Hepatocyte (in vitro differentiated cells): ENCODE data around the gene TLK2. TPM values are rescaled to one million over a fixed set of nuclear protein-coding genes. Genes with fewer than 3 reads are reported as not detected.

Experiments used
- DNase-seq: peaks from one replicate; pipeline ENCODE4 v3.0.0-alpha.2; 2016; ENCODE audit warnings: low spot score
- H2AFZ ChIP-seq: fragments of 200-600 bp; sonication (generic); 2 replicates; pipeline ENCODE4 v1.6.0; 2016; ENCODE audit warnings: antibody characterized with exemption, mild to moderate bottlenecking
- H3K27ac ChIP-seq: fragments of 200-600 bp; sonication (generic); 2 replicates; pipeline ENCODE4 v1.5.1; 2016; ENCODE audit warnings: mild to moderate bottlenecking
- H3K27me3 ChIP-seq: fragments of 200-600 bp; sonication (generic); 2 replicates; pipeline ENCODE4 v1.6.1; 2016
- H3K36me3 ChIP-seq: fragments of 200-600 bp; sonication (generic); replicated peaks from 2 replicates; pipeline ENCODE4 v1.5.1; 2016; ENCODE audit warnings: low read depth; ENCODE audit not compliant: insufficient read depth
- H3K4me1 ChIP-seq: fragments of 200-600 bp; sonication (generic); 2 replicates; pipeline ENCODE4 v1.5.1; 2016; ENCODE audit warnings: mild to moderate bottlenecking, moderate library complexity; ENCODE audit not compliant: insufficient read depth
- H3K4me2 ChIP-seq: fragments of 200-600 bp; sonication (generic); 2 replicates; pipeline ENCODE4 v1.6.0; 2016
- H3K4me3 ChIP-seq: fragments of 200-600 bp; sonication (generic); 2 replicates; pipeline ENCODE4 v1.5.1; 2016; ENCODE audit warnings: mild to moderate bottlenecking
- H3K79me2 ChIP-seq: fragments of 200-600 bp; sonication (generic); 2 replicates; pipeline ENCODE4 v1.6.0; 2017; ENCODE audit warnings: mild to moderate bottlenecking
- H3K9me2 ChIP-seq: fragments of 200-600 bp; sonication (generic); replicated peaks from 2 replicates; pipeline ENCODE4 v1.6.0; 2017; ENCODE audit warnings: mild to moderate bottlenecking; ENCODE audit not compliant: insufficient read depth
- H3K9me3 ChIP-seq: fragments of 200-600 bp; sonication (generic); 2 replicates; pipeline ENCODE4 v1.5.1; 2016; ENCODE audit warnings: low read depth, mild to moderate bottlenecking
- H4K20me1 ChIP-seq: fragments of 200-600 bp; sonication (generic); 2 replicates; pipeline ENCODE4 v1.6.0; 2016; ENCODE audit warnings: mild to moderate bottlenecking; ENCODE audit not compliant: insufficient read depth, poor library complexity, severe bottlenecking
- EZH2 ChIP-seq: fragments of 200-600 bp; sonication (generic); IDR thresholded peaks from 2 replicates; pipeline ENCODE4 v1.6.1; 2016; ENCODE audit warnings: antibody characterized with exemption, mild to moderate bottlenecking, borderline replicate concordance
- EZH2phosphoT487 ChIP-seq: fragments of 200-600 bp; sonication (generic); IDR thresholded peaks from one replicate; pipeline ENCODE4 v1.6.1; 2018; ENCODE audit warnings: antibody characterized with exemption, mild to moderate bottlenecking, low read depth, moderate library complexity; ENCODE audit not compliant: unreplicated experiment, severe bottlenecking
- WGBS: methylation state at CpG from one replicate; pipeline ENCODE4 v1.1.6; 2016; ENCODE audit warnings: low lambda C conversion rate; ENCODE audit errors: missing lambda C conversion rate; 5-methylcytosine and 5-hydroxymethylcytosine counted together
- polyA plus RNA-seq: library from polyadenylated mRNA; unstranded; fragments of >200 nt; fragmentation: Nextera tagmentation; extraction: Ambion mirVana; gene quantifications from 2 replicates; pipeline ENCODE4 v1.2.1, GENCODE V29; 2016
- total RNA-seq: library from RNA; depleted of rRNA; stranded (reverse); fragments of >200 nt; gene quantifications from 2 replicates; pipeline ENCODE4 v1.2.3, GENCODE V29; 2014
- TF ChIP-seq, protein P1 (sequence below): fragments of 200-600 bp; sonication (generic); IDR thresholded peaks from 2 replicates; pipeline ENCODE4 v1.5.1; 2016; ENCODE audit warnings: antibody characterized with exemption, mild to moderate bottlenecking; ENCODE audit not compliant: poor library complexity

TLK2 gene
- total and polyA plus RNA-seq, 2 experiments from 2014 or later, result 19.4 to 44.7 TPM

DNA sequence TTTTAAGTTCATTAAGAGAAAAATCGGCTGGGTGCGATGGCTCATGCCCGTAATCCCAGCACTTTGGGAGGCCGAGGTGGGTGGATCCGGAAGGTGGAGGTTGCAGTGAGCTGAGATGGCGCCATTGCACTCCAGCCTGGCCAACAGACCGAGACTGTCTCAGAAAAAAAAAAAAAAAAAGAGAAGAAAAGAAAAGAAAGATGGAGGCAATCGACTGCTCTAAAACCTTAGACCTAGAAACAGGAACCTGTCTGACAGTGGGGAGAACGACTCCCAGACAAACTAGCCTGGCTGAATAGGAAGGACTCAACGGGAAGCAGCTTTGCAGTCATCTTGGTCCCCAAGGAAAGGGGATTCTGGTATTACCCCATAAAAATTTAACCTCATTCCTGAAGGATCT, 162.5 kb downstream of the TLK2 start:
- Histone ChIP-seq H3K36me3 (no peaks in the 10 kb centered on the region), H2AFZ (no peak overlapping the region), H3K4me2 (no peak overlapping the region), H3K4me1 (no peaks in the 10 kb centered on the region), H3K9me2 (no peaks in the 10 kb centered on the region), H3K4me3 (no peak overlapping the region), H3K27me3 (no peaks in the 10 kb centered on the region), H3K27ac (no peak overlapping the region), H3K9me3 (no peaks in the 10 kb centered on the region), H3K79me2 (peaks cover 34% of the 10 kb centered on the region), H4K20me1 (peaks cover 11% of the 10 kb centered on the region)
- WGBS, result 88% methylated on average over 10 of the region's 10 CpGs
- no peak for DNase-seq
- TF ChIP-seq, protein P1, sequence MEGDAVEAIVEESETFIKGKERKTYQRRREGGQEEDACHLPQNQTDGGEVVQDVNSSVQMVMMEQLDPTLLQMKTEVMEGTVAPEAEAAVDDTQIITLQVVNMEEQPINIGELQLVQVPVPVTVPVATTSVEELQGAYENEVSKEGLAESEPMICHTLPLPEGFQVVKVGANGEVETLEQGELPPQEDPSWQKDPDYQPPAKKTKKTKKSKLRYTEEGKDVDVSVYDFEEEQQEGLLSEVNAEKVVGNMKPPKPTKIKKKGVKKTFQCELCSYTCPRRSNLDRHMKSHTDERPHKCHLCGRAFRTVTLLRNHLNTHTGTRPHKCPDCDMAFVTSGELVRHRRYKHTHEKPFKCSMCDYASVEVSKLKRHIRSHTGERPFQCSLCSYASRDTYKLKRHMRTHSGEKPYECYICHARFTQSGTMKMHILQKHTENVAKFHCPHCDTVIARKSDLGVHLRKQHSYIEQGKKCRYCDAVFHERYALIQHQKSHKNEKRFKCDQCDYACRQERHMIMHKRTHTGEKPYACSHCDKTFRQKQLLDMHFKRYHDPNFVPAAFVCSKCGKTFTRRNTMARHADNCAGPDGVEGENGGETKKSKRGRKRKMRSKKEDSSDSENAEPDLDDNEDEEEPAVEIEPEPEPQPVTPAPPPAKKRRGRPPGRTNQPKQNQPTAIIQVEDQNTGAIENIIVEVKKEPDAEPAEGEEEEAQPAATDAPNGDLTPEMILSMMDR, result no peak
- TF ChIP-seq EZH2phosphoT487, result no peak
- TF ChIP-seq EZH2, result no peak

GRCh38 chr17:62641951-62642350, 163.3 kb downstream of the TLK2 start:
- Histone ChIP-seq H3K4me1 (no peaks in the 10 kb centered on the region), H3K27me3 (no peaks in the 10 kb centered on the region), H3K79me2 (peaks cover 29% of the 10 kb centered on the region), H2AFZ (no peak overlapping the region), H3K9me2 (no peaks in the 10 kb centered on the region), H3K4me2 (no peak overlapping the region), H3K4me3 (no peak overlapping the region), H3K36me3 (no peaks in the 10 kb centered on the region), H3K9me3 (no peaks in the 10 kb centered on the region), H3K27ac (no peak overlapping the region), H4K20me1 (peaks cover 11% of the 10 kb centered on the region)
- WGBS, result 90% methylated on average over 6 of the region's 6 CpGs
- no peak for DNase-seq
- TF ChIP-seq, protein P1, result no peak
- no peak for TF ChIP-seq EZH2
- no peak for TF ChIP-seq EZH2phosphoT487

DNA sequence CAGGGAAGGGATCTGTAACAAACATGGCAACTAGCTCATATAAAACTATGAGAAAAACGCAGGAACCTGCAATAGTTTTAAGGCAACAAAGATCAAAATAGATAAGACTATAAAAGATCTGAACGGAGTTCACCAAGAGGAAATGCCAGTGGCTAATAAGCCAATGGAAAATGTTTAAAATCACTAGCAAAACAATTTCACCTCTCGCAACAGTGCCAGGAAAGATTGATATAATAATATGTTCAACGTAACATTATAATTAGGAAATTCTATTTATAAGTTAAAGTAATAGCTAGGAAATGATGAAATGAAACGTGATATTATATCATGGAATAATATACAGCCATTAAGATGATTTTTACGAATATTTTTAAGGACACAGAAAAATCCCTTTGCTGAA, 164.9 kb downstream of the TLK2 start:
- no peak overlapping the region for H2AFZ ChIP-seq

More for the DNA sequence above, 164.9 kb downstream of the TLK2 start:
- TF ChIP-seq EZH2phosphoT487, result no peak
- TF ChIP-seq, protein P1, result no peak
- TF ChIP-seq EZH2, result no peak
- H3K4me3 ChIP-seq, result no peak overlapping the region
- no peak overlapping the region for H3K4me2 ChIP-seq
- no peaks in the 10 kb centered on the region for H3K27me3 ChIP-seq
- peaks cover 20% of the 10 kb centered on the region for H3K79me2 ChIP-seq
- no peaks in the 10 kb centered on the region for H3K9me3 ChIP-seq
- H4K20me1 ChIP-seq, result peaks cover 8% of the 10 kb centered on the region
- WGBS, result 90% methylated on average over 6 of the region's 6 CpGs
- no peak for DNase-seq
- no peaks in the 10 kb centered on the region for H3K36me3 ChIP-seq
- H3K27ac ChIP-seq, result no peak overlapping the region
- H3K9me2 ChIP-seq, result no peaks in the 10 kb centered on the region
- no peaks in the 10 kb centered on the region for H3K4me1 ChIP-seq
